GM21381 (cell line): ENCODE measurements around the gene LEO1.
A peak's percentile ranks its signal among the peaks of the same experiment; 100 is the strongest.

ENCODE experiments used
- ATAC-seq: cut with Tn5 transposase; IDR thresholded peaks from one replicate; pipeline ENCODE4 v1.9.1; 2021; ENCODE audit warnings: mild to moderate bottlenecking, moderate library complexity; ENCODE audit not compliant: unreplicated experiment

The LEO1 gene

DNA sequence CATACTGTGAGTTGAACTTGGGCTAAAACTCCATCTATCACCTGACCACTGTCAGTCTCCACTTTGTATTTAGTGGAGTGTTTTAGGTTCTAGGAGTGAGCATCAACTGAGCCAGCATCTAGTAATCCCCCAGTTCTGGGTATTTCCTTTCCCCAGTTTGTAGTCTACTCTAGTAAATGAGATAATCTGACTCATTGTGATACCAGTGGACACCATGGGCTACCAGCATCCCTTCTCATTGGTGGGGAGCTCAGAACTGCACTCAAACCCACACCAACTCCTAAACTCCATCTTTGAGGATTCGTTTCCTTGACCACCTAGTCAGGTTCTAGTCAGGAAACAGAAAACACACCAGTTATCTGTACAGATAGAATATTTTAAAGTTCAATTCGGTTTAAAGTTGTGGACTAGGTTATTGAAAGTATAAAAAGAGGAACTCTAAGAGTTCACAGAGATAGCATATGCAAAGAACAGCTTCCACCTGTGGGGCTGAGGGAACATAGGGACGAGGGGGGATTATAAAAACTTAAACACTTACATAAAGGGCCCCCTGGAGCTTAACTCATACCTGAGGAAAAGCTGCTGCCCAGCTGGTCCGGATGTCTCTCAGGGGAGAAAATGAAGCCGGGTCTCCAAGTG lies 36.0 kb downstream of the LEO1 start:
- peak; percentile 87 for ATAC-seq

DNA sequence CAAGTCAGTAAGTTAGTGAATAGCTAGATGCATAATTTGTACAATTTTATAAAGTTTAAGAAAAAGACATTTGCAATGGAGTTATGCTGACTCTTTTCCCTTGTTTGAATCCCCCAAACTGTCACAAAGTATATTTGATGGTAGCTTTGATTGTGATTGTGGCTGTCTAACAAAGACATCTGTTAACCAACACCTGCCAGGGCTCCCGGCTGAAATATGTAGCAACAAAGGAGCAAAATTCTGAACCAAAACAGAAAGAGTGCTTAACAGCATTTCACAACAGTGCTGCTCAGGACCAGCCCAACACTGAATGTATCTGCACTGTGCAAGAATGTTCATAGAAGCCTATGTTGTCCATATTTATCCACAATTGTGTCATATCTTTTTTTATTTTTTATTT lies 39.4 kb downstream of the LEO1 start:
- no peak for ATAC-seq

DNA sequence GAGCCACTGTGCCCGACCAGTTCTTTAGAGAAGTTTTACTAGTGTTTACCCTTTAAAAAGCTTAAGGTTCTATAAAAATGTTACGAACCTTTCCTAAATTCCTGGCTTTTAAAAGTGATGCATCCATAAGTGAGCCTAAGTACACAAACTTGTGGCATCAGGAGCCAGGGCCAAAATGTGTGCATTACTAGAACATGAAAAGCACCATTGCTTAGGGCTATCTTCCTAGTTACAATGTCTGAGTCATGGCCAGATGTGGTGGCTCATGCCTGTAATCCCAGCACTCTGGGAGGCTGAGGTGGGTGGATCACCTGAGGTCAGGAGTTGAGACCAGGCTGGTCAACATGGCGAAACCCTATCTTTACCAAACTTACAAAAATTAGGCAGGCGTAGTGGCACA lies 39.9 kb downstream of the LEO1 start:
- no peak for ATAC-seq

DNA sequence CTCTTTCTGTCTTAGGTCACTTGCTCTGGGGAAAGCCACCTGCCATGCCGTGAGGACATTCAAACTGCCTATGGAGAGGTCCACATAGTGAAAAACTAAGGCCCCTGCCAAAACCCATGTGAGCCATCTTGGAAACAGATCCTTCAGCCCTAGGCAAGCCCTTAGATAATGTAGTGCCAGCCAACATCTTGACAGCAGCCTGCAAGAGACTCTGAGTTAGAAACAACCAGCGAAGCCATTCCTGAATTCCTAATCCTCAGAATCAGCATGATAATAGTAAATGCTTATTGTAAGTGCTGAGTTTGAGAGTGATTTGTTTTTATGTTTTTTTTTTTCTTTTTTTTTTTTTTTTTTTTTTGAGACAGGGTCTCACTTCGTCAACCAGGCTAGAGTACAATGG lies 40.6 kb downstream of the LEO1 start:
- no peak for ATAC-seq

DNA sequence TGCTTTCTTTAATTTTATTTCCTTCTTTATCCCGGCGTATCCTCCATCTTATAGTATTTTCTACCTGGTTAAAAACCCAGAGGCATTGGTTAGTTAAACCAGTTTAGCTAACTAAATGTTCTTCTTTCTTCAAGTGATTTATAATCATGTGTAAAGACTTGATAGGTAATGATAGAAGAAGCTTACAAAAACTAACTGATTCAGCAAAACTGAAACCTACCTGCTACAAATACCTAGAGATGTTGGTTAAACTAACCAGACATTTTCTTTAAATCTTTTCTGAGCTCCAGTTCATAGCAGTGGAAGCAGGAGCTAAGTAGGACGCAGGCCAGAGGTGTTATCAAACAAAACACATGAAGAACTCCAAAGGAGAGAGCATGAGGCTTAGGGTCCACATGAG lies 44.8 kb downstream of the LEO1 start:
- ATAC-seq: no peak

DNA sequence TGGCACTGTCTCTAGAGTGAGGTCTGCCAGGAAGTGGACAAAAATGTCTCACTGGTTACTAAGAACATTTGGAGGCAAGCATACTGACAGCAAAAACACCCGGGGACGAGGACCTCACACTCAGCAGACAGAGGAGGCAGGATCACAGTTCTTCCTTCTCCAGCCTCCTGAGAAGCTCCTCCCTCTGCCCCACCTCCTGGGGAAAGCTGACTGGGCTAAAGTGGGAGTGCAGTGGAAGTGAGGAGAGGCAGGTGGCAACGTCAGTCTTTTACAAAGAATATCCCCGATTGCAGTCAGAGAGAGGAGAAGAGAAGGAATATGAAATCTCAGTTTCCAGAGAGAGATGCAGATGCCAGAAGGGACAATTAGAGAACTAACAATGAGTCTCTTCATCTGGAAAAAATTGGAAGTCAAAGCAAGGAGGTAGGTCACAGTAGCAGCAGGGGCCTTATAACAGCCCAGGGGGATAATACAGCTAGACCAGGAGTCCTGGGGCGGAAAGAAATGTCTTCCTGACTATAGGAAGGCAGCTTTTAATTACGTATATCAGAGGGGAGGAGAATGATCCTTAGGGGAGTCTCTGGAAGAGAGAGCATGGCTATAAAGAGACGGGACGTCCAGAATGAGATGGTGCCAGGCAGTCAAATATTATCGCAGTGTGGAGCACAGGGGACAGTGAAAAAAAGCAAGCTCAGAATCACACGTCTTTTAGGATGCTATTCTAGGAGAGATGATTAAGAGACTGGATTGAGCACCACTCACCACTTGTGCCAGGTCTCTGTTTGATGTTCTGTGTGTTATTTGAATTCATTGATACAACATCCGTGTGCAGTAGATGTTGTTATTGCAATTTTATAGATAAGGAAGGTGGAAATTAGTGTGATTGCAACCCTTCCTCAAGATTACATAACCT lies 47.2 kb downstream of the LEO1 start:
- ATAC-seq: no peak

DNA sequence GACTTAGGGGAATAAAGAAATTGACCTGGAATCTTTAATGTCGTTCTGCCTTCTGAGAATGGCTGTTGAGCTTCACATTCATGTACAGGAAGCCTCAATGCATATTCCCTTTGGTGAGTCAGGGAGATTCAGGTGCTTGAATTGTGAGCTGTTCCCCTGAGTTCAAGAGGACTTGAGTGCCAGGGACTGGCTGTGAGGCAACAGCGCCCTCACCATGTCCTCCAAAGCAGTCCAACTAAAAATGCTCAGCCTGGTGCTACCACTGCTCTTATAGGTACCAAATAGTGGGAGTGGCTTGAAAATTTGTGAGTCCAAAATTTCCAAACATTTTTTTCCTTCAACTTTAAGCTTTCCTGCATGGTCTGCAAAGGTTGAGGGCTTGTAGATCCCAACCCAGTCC lies 54.1 kb downstream of the LEO1 start:
- ATAC-seq: no peak

DNA sequence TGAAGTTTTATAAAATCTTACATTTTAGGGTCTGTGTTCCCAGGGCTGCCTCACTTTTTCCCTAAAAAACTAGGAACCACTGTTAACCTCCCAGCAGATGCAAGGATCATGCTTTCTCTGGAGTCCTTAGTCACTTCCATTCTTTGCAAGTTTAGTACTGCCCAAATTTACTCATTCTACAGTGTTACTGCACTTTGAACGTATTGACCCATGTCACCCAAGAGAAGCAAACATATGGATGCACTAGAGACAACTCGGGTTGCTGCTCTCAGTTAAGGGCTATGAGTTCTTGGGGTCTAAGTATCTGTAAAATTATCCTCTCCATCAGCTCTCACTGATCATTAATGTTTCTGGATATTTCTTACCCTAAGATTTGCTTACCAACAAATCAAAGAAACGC lies 59.0 kb downstream of the LEO1 start:
- ATAC-seq: no peak

DNA sequence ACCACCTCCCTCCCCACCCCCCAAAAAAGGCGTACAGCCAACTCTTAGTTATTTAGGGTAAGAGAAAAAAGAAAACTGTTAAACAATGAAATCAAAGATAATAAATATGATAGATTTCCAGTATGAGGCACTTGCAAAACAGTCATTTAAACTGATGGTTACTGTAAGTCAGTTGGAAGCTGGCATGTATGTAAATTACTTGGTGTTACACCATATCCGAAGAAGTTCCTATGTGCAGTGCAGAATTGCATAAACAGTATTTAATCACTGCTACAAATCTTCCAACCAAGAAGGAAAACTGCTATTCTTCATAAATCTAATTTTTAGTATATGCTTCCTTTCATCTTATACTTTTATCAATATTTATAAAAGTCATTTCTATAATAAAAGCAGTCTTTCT lies 62.0 kb downstream of the LEO1 start:
- ATAC-seq: no peak

DNA sequence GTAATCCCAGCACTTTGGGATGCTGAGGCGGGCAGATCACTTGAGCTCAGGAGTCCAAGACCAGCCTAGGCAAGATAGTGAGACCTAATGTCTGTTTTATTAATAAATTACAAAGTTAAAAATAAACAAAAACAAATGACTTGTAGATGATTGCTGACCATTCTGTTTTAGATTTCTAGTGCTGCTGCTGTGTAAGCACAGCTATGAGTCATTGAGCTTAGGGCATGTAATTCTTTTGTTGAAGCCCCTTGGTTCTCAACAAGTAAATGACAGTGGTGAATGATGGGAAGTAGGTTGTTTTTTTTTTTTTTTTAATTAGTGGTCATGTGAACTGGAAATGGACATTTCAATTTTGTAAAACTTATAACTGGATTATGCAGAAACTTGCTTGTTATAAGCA lies 63.3 kb downstream of the LEO1 start:
- no peak for ATAC-seq

DNA sequence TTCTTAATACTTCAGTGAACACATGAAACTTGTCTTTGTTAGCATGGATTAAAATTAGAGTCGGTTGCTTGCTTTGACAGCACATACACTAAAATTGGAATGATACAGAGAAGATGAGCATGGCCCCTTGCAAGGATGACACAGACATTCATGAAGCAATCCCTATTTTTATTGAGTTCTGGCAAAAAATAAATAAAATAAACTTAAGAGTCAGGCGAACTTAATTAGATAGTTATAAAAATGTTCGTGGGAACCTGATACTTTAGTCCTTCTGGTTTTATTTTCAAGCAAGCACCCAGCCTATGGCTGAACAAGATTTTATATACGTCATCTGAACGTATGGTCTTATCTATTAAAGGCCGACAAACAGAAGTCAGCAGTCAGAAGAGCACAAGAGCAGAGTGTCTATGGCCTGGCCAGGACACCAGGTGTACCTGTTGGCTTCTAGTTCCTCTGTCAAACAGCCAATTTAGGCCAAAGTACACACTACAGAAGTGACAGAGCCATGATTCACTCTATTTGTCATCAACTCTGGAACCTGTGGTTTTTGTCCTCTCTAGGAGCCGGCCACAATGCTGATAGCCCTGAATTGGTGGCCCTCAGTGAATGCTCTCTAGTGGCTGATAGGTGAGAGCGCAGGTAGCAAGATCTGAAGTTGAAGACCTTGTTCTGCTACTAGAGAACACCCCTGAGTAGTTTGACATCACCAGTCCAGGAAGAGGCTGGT lies 64.3 kb downstream of the LEO1 start:
- no peak for ATAC-seq

DNA sequence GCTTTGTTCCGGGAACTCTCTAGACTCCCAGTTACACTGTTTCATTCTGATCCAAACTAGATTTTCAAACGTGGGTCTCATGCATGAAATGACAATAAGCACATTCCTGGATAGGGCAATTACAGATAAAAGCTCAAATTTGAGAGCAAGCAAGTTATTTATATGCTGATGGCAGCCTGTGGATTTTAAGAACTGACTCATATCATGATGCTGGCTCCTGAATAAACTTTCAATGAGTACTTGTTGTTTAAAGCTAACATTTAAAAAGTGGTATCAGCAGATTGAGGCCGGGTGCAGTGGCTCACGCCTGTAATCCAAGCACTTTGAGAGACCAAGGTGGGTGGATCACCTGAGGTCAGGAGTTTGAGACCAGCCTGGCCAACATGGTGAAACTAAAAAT lies 66.6 kb downstream of the LEO1 start:
- no peak for ATAC-seq

DNA sequence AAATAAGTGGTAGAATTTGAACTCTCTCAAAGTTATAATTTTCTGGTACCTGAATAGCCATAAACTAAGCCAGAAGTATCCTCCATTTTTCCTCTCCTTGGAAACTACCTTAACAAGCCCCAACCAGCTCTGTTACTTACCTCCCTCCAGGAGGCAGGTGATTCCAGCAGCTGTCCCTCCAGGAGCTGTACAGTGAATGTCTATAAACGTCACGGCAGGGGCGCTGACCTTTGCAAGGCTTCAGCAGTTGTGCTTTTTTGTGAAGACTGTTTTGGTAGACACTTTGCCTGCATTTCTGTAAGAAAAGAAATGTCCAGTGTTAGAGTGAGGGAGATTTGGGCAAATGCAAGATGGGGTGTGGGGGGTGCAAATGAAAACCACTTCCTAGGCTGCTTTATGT lies 67.2 kb downstream of the LEO1 start:
- no peak for ATAC-seq

DNA sequence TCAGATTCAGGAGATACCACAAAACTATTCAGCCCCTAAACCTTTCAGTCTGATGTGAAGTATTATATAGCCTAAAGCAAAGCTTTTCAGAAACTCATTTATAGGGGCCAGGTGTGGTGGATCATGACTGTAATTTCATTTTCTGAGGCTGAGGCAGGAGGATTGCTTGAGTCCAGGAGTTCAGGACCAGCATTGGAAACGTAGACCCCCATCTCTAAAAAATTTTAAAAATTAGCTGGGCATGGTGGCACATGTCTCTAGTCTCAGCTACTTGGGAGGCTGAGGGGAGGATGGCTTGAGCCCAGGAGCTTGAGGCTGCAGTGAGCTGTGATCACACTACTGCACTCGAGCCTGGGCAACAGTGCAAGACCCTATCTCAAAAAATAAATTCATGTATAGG lies 82.1 kb downstream of the LEO1 start:
- ATAC-seq: no peak

DNA sequence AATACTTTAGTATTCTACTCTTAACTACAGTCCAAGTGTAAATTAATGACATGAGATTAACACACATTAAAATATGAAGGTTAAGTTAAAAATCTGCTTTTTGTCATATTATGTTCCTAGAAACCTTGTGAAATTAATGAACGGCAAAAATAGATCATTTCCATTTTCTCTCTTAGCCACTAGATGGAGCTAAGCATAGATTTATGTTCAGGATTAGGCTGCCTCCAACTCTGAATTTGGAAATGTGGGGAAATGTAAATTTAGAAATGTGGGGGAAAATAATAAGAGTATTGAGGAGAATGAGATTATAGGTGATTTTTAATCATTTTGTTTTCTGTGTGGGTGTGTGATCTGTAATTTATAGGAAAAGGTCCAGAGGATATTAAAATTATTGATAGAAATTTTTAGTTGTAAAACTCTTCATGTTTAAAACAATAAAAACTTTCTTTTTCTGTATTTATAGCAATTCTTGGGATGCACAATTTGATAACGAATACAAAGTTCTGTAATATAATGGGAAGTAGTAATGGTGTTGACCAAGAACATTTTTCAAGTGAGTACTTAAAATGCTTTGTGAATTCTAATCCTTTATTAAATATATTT lies 82.9 kb downstream of the LEO1 start:
- no peak for ATAC-seq
